Lower leg skin (tissue), 4 donors: ENCODE results near the gene EIF3M. TPM values are rescaled to one million over a fixed set of nuclear protein-coding genes. Genes with fewer than 3 reads are reported as not detected.

Experiments used
- DNase-seq, 2 donors: peaks; one replicate each; pipeline ENCODE4 v3.0.0-alpha.2; 2019; ENCODE audit warnings: low spot score in 2 of 2
- H3K4me3 ChIP-seq: fragments of 200-600 bp; sonication (generic); 2 replicates; pipeline ENCODE4 v1.5.1; 2017; ENCODE audit warnings: mild to moderate bottlenecking, low read depth; ENCODE audit not compliant: poor library complexity, severe bottlenecking
- POLR2A ChIP-seq, 2 donors: fragments of 450-650 bp; IDR thresholded peaks; one replicate each; pipeline ENCODE4 v1.6.1; 2016 to 2017; ENCODE audit warnings: antibody characterized with exemption in 2 of 2, mild to moderate bottlenecking in 1 of 2, moderate library complexity in 1 of 2
- WGBS, 2 donors: methylation state at CpG; one replicate each; pipeline ENCODE4 v1.1.5; 2018; 5-methylcytosine and 5-hydroxymethylcytosine counted together
- intact Hi-C: fragments of 100-400 bp; cut with DNase I; formaldehyde crosslinking; loops from one replicate; pipeline ENCODE4 v1.15.0; 2023; ENCODE audit warnings: low total_unique reads
- total RNA-seq, 4 donors: library from RNA; depleted of rRNA; stranded (reverse); fragments of >200 nt; gene quantifications; one replicate each; pipeline ENCODE4 v1.1.0, GENCODE V29; 2016
- TF ChIP-seq, protein P1 (sequence below), 3 donors: fragments of 450-650 bp; IDR thresholded peaks; one replicate each; pipeline ENCODE4 v1.5.1; 2016; ENCODE audit warnings: antibody characterized with exemption in 3 of 3, mild to moderate bottlenecking in 3 of 3, moderate library complexity in 2 of 3

Gene EIF3M
- total RNA-seq = 100 to 1,000 TPM; 365 to 696 (median 419) TPM

- peak within 1 kb of the TSS; percentile 91 for H3K4me3 ChIP-seq
- WGBS, 2 donors = 0 to 2% methylated on average over 22 to 28 of the region's 70 CpGs
- intact Hi-C loops = no loop called here
- TF ChIP-seq, protein P1, sequence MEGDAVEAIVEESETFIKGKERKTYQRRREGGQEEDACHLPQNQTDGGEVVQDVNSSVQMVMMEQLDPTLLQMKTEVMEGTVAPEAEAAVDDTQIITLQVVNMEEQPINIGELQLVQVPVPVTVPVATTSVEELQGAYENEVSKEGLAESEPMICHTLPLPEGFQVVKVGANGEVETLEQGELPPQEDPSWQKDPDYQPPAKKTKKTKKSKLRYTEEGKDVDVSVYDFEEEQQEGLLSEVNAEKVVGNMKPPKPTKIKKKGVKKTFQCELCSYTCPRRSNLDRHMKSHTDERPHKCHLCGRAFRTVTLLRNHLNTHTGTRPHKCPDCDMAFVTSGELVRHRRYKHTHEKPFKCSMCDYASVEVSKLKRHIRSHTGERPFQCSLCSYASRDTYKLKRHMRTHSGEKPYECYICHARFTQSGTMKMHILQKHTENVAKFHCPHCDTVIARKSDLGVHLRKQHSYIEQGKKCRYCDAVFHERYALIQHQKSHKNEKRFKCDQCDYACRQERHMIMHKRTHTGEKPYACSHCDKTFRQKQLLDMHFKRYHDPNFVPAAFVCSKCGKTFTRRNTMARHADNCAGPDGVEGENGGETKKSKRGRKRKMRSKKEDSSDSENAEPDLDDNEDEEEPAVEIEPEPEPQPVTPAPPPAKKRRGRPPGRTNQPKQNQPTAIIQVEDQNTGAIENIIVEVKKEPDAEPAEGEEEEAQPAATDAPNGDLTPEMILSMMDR (IDR thresholded peaks at IDR 0.05) = no peak
- TF ChIP-seq POLR2A (IDR thresholded peaks at IDR 0.05) = peak in 1 of 2 donors; percentile 31
- peak; percentile 93 to 99 for DNase-seq
These were observed at the start of gene EIF3M for GRCh38 chr11:32583459-32584271. Gene EIF3M, plus strand, starts transcription at chr11:32583831. Its CDS starts 57 bp downstream, at chr11:32583888.

- no peak for DNase-seq
- WGBS, 2 donors = 85% methylated on average over 7 of the region's 7 CpGs
- no peak overlapping the region for H3K4me3 ChIP-seq
- intact Hi-C loops = no loop called here
- no peak for TF ChIP-seq POLR2A (IDR thresholded peaks at IDR 0.05)
- TF ChIP-seq, protein P1 (IDR thresholded peaks at IDR 0.05) = no peak
These were observed 44.8 kb upstream of the EIF3M start for GRCh38 chr11:32538804-32539203.

DNA sequence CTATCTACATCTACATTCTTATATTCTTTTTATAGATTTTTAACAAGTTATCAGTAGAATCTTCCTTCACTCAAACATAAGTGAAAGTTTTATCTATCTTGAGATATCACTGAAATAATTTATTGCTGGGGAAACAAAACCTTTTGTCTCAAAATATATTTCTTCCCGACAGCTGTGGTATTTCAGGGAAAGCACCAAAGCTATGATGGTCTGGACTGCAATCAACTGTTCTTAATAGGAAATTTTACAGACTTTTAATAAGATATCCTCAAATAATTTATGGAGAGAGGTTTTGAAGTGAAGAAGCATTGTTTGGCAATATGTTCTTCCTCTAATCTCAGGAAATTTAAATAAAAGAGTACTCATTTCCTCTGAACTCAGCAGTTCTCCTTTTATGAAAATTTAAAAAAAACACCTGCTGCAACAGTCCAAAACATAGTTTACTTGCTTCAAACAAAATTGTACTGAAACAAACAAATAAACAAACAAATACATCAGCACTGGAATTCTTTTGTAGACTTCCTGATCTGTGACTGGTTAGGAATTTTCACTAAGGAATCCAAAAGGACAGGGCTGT, 33.9 kb upstream of the EIF3M start:
- 20 to 28% methylated on average over 1 of the region's 1 CpG for WGBS, 2 donors
- H3K4me3 ChIP-seq = no peak overlapping the region
- TF ChIP-seq, protein P1 (IDR thresholded peaks at IDR 0.05) = no peak
- no peak for TF ChIP-seq POLR2A (IDR thresholded peaks at IDR 0.05)
- no peak for DNase-seq
- intact Hi-C loops = no loop called here

DNA sequence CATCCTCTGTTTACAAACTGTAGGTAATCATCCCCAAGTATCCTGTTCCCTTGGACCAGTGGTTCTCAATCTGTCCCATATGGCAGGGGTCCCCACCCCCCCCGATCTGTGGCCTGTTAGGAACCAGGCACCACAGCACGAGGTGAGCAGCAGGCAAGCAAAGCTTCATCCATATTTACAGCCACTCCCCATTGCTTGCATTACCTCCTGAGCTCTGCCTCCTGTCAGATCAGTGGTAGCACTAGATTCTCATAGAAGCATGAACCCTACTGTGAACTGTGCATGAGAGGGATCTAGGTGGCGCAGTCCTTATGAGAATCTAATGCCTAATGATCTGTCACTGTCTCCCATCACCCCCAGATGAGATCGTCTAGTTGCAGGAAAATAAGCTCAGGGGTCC, 33.4 kb upstream of the EIF3M start:
- DNase-seq = no peak
- intact Hi-C loops = no loop called here
- TF ChIP-seq, protein P1 (IDR thresholded peaks at IDR 0.05) = no peak
- no peak for TF ChIP-seq POLR2A (IDR thresholded peaks at IDR 0.05)
- WGBS, 2 donors = 76 to 82% methylated on average over 4 of the region's 4 CpGs
- H3K4me3 ChIP-seq = no peak overlapping the region

DNA sequence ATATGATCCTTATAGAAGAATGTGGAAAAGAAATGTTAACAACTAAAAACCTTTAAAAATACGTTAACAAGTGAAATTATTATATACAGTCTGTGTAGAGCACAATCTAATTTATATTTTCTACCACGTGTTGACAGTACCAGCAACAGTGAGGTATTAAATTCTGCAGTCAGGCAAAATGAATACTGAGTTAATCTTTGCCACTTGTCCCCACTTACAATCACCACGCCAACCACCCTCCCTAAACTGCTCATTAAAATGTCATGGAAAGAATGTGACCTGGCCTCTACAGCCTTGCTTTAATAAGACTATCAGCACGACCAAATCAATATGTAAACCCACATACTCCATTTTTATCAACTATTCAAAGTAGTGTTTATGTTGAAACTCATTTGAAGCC, 28.5 kb upstream of the EIF3M start:
- DNase-seq = no peak
- WGBS, 2 donors = 42 to 44% methylated on average over 4 of the region's 4 CpGs
- intact Hi-C loops = no loop called here
- no peak overlapping the region for H3K4me3 ChIP-seq
- TF ChIP-seq POLR2A (IDR thresholded peaks at IDR 0.05) = no peak
- TF ChIP-seq, protein P1 (IDR thresholded peaks at IDR 0.05) = no peak
